K562 (cell line): Measurements from ENCODE around the gene SURF6. TPM values are rescaled to one million over a fixed set of nuclear protein-coding genes. Genes with fewer than 3 reads are reported as not detected.

ENCODE experiments used
- BRD4 ChIP-seq: fragments of 200-600 bp; sonication (generic); IDR thresholded peaks from 2 replicates; pipeline ENCODE4 v1.6.1; 2017; ENCODE audit warnings: inconsistent platforms
- CCAR2 ChIP-seq: fragments of 200-400 bp; formaldehyde crosslinking; IDR thresholded peaks from 2 replicates; pipeline ENCODE4 v1.6.1; 2017; ENCODE audit warnings: mild to moderate bottlenecking, low read depth, low read length
- CREM ChIP-seq: IDR thresholded peaks from 2 replicates; pipeline ENCODE4 v1.6.1; 2014; ENCODE audit warnings: antibody characterized with exemption, low read depth
- ELF4 ChIP-seq: fragments of 450-650 bp; formaldehyde crosslinking; IDR thresholded peaks from 2 replicates; pipeline ENCODE4 v1.4.0; 2022; ENCODE audit warnings: missing genetic modification characterization
- GATAD2B ChIP-seq: fragments of 450-650 bp; IDR thresholded peaks from 2 replicates; pipeline ENCODE4 v1.6.1; 2017; ENCODE audit warnings: mild to moderate bottlenecking, borderline replicate concordance
- SMAD3 ChIP-seq: fragments of 450-650 bp; formaldehyde crosslinking; conservative IDR thresholded peaks from 2 replicates; pipeline ENCODE4 v1.4.0; 2020; ENCODE audit warnings: mild to moderate bottlenecking
- ZNF764 ChIP-seq: fragments of 250-450 bp; sonication (Bioruptor Pico); IDR thresholded peaks from 2 replicates; pipeline ENCODE4 v1.4.0; 2020; ENCODE audit warnings: low read depth, mild to moderate bottlenecking, moderate library complexity
- polyA plus RNA-seq, 8 experiments: library from polyadenylated mRNA; depleted of rRNA in 4 of 8; stranded (reverse) in 5 of 8; unstranded in 3 of 8; fragments of >200 nt; fragmentation: Nextera tagmentation in 2 of 8; fragmentation: Illumina TruSeq in 1 of 8; extraction: Ambion mirVana in 2 of 8; extraction: Trizol in 1 of 8; gene quantifications; 2 replicates each; pipeline versions ENCODE4 v1.2.1 to v1.2.3, GENCODE V29; 2011 to 2014; ENCODE audit warnings: inconsistent platforms in 1 of 8, missing spikeins in 1 of 8
- total RNA-seq, 7 experiments: library from RNA; depleted of rRNA in 6 of 7; stranded (reverse); fragments of >200 nt in 6 of 7; fragmentation: Illumina TruSeq in 2 of 7; extraction: Trizol in 2 of 7; gene quantifications; 2 replicates each; pipeline versions ENCODE4 v1.2.1 to v1.2.3, GENCODE V29; 2011 to 2021; ENCODE audit warnings: low replicate concordance in 1 of 7
- TF ChIP-seq, protein P1 (sequence below): fragments of 250-450 bp; sonication (Bioruptor Pico); IDR thresholded peaks from 2 replicates; pipeline ENCODE4 v1.5.0; 2021
- TF ChIP-seq, protein P2 (sequence below): fragments of 250-450 bp; sonication (Bioruptor Pico); IDR thresholded peaks from 2 replicates; pipeline ENCODE4 v1.4.0; 2020; ENCODE audit warnings: mild to moderate bottlenecking
- TF ChIP-seq, protein P3 (sequence below): fragments of 450-650 bp; IDR thresholded peaks from 2 replicates; pipeline ENCODE4 v1.6.1; 2016; ENCODE audit warnings: missing biosample characterization, missing genetic modification characterization
- TF ChIP-seq, protein P4 (sequence below): fragments of 250-450 bp; sonication (Bioruptor Pico); IDR thresholded peaks from 2 replicates; pipeline ENCODE4 v1.5.0; 2021

The SURF6 gene
- total and polyA plus RNA-seq, 9 of the 15 experiments (the other 6 are each of a cell fraction or from before 2014, with no cell fraction given): 1.4 to 68.3 (median 14.7) TPM

DNA sequence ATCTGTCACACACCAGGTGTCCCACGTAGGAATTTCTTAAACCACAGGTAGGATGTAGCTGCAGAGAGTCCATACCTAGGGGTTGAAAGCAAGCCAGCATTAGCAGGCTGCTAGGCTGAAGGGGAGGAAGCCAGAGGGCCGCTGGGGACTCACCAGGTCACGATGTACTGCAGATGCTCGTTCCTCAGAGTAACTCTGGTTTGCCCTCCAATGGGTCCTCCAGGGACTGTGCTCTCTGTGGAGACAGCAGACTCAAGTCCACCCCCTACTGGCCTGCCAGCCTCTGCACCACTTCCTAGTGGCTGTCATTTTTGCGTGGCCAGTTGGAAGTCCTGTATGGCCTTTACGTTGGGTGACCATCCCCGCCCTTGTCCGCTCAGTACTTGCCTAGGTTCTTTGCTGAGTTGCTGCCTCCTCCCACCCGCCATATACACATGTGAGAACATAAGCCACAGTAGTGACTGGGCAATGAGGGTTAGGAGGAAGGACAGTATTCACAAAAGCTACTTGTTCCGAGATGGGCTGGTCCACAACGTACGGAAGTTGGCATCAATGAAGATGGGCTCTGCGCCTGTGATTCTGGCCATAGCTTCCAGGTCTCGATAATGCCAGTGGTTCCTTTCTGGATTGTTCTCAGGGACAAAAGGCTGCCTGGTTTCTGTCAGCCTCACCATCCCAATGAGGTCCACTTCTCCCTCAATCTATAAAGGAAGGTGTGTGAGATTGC lies 16.1 kb upstream of the SURF6 start (continued):
- TF ChIP-seq ZNF764 (CRISPR knock-in tag) (peak; percentile 100), ELF4 (CRISPR knock-in tag) (peak; percentile 65; the same call in 1 of the 2 replicates), CCAR2 (no peak), SMAD3 (CRISPR knock-in tag) (no peak; the same call in 1 of the 2 replicates), GATAD2B (no peak), CREM (peak; percentile 65), BRD4 (no peak)
- TF ChIP-seq, protein P1, sequence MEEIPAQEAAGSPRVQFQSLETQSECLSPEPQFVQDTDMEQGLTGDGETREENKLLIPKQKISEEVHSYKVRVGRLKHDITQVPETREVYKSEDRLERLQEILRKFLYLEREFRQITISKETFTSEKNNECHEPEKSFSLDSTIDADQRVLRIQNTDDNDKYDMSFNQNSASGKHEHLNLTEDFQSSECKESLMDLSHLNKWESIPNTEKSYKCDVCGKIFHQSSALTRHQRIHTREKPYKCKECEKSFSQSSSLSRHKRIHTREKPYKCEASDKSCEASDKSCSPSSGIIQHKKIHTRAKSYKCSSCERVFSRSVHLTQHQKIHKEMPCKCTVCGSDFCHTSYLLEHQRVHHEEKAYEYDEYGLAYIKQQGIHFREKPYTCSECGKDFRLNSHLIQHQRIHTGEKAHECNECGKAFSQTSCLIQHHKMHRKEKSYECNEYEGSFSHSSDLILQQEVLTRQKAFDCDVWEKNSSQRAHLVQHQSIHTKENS (CRISPR knock-in tag): no peak
- TF ChIP-seq, protein P2, sequence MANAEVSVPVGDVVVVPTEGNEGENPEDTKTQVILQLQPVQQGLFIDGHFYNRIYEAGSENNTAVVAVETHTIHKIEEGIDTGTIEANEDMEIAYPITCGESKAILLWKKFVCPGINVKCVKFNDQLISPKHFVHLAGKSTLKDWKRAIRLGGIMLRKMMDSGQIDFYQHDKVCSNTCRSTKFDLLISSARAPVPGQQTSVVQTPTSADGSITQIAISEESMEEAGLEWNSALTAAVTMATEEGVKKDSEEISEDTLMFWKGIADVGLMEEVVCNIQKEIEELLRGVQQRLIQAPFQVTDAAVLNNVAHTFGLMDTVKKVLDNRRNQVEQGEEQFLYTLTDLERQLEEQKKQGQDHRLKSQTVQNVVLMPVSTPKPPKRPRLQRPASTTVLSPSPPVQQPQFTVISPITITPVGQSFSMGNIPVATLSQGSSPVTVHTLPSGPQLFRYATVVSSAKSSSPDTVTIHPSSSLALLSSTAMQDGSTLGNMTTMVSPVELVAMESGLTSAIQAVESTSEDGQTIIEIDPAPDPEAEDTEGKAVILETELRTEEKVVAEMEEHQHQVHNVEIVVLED (CRISPR knock-in tag): no peak
- TF ChIP-seq, protein P3, sequence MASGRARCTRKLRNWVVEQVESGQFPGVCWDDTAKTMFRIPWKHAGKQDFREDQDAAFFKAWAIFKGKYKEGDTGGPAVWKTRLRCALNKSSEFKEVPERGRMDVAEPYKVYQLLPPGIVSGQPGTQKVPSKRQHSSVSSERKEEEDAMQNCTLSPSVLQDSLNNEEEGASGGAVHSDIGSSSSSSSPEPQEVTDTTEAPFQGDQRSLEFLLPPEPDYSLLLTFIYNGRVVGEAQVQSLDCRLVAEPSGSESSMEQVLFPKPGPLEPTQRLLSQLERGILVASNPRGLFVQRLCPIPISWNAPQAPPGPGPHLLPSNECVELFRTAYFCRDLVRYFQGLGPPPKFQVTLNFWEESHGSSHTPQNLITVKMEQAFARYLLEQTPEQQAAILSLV: no peak
- TF ChIP-seq, protein P4, sequence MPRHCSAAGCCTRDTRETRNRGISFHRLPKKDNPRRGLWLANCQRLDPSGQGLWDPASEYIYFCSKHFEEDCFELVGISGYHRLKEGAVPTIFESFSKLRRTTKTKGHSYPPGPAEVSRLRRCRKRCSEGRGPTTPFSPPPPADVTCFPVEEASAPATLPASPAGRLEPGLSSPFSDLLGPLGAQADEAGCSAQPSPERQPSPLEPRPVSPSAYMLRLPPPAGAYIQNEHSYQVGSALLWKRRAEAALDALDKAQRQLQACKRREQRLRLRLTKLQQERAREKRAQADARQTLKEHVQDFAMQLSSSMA (CRISPR knock-in tag): no peak
